ENCODE results near the gene STT3B.

Gene STT3B

GRCh38 chr3:31521468-31521867 is 11.3 kb upstream of the STT3B start:
- DNase-seq (ENCODE audit: low read depth): no peak

- DNase-seq (ENCODE audit: low read depth): no peak
Measured at GRCh38 chr3:31522152-31522551, 10.6 kb upstream of the STT3B start.

GRCh38 chr3:31523543-31523942 is 9.2 kb upstream of the STT3B start:
- no peak for DNase-seq (ENCODE audit: low read depth)

- no peak for DNase-seq (ENCODE audit: low read depth)
Measured at GRCh38 chr3:31525532-31525931, 7.2 kb upstream of the STT3B start.

- no peak for DNase-seq (ENCODE audit: low read depth)
Measured at GRCh38 chr3:31529421-31529820, 3.3 kb upstream of the STT3B start.

GRCh38 chr3:31530039-31530959 is 2.4 kb upstream of the STT3B start:
- no peak for DNase-seq (ENCODE audit: low read depth)

GRCh38 chr3:31530960-31531335 is 1.8 kb upstream of the STT3B start:
- DNase-seq (ENCODE audit: low read depth): no peak

- DNase-seq (ENCODE audit: low read depth): no peak
Measured at GRCh38 chr3:31531452-31531991, 1.2 kb upstream of the STT3B start.

GRCh38 chr3:31531992-31532586 is 636 bp upstream of the STT3B start:
- peak; percentile 99 for DNase-seq (ENCODE audit: low read depth)

GRCh38 chr3:31533169-31534064 is 692 bp downstream of the STT3B start:
- DNase-seq (ENCODE audit: low read depth): peak; percentile 44

- no peak for DNase-seq (ENCODE audit: low read depth)
Measured at GRCh38 chr3:31534065-31534425, 1.3 kb downstream of the STT3B start.

- no peak for DNase-seq (ENCODE audit: low read depth)
Measured at GRCh38 chr3:31536497-31536896, 3.8 kb downstream of the STT3B start.

GRCh38 chr3:31538801-31539200 is 6.1 kb downstream of the STT3B start:
- no peak for DNase-seq (ENCODE audit: low read depth)

GRCh38 chr3:31539275-31539674 is 6.5 kb downstream of the STT3B start:
- no peak for DNase-seq (ENCODE audit: low read depth)

GRCh38 chr3:31541089-31541488 is 8.4 kb downstream of the STT3B start:
- no peak for DNase-seq (ENCODE audit: low read depth)

GRCh38 chr3:31542246-31542645 is 9.5 kb downstream of the STT3B start:
- no peak for DNase-seq (ENCODE audit: low read depth)

- DNase-seq (ENCODE audit: low read depth): no peak
Measured at GRCh38 chr3:31543375-31543774, 10.7 kb downstream of the STT3B start.

GRCh38 chr3:31544634-31545033 is 11.9 kb downstream of the STT3B start:
- DNase-seq (ENCODE audit: low read depth): no peak

- no peak for DNase-seq (ENCODE audit: low read depth)
Measured at GRCh38 chr3:31546162-31546561, 13.4 kb downstream of the STT3B start.

- no peak for DNase-seq (ENCODE audit: low read depth)
Measured at GRCh38 chr3:31546725-31547124, 14.0 kb downstream of the STT3B start.

- DNase-seq (ENCODE audit: low read depth): no peak
Measured at GRCh38 chr3:31550452-31551251, 17.9 kb downstream of the STT3B start.

GRCh38 chr3:31551646-31552045 is 18.9 kb downstream of the STT3B start:
- DNase-seq (ENCODE audit: low read depth): no peak
